ENCODE measurements around the gene FTSJ1.
"Not testable (repeated sequence)": the region's sequence is repeated elsewhere in the genome, so short reads cannot be mapped to it uniquely, and the experiment has no call there.

The FTSJ1 gene

DNA sequence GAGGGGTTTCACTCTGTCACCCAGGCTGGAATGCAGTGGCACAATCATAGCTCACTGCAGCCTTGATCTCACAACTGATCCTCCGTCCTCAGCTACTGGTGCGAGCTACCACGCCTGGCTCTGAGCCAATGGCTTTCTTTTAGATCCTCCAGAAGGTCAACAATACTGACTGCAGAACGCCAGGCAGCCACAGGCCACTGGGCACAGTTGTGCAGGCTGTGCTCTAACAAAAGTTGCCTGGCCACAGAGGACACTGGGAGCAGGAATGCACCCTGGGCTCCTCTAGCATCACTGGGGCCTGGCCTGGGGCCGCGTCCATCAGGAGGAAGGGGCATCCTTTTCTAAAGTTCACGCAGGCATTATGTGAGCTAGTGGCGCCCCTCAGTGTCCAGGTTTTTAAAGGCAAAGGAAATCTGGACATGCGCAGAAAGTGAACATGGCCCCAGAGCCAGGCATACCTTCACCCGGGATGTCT is 17.9 kb downstream of the FTSJ1 start:
- DNase-seq (ENCODE audit: low read depth in 1 of 2, low spot score in 1 of 2): no peak

DNA sequence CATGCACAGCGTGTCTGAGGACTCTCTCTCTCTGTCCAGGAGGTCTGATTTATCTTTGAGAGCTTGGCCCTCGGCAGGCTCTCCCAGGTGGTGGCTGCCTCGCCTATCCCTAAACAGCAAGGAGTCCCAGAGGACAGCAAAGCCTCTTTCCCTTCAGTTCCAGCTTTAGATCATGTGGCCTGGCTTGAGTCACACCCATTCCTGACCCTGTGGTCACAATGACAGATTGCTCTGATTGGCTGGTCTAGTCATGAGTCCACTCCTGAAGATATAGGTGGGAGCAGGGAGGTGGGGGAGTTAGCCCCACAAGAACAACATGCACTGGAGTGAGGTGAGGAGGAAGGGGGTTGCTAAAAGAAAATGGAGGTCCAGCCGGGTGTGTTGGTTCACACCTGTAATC is 20.7 kb downstream of the FTSJ1 start:
- DNase-seq (ENCODE audit: low read depth in 1 of 2, low spot score in 1 of 2): no peak

DNA sequence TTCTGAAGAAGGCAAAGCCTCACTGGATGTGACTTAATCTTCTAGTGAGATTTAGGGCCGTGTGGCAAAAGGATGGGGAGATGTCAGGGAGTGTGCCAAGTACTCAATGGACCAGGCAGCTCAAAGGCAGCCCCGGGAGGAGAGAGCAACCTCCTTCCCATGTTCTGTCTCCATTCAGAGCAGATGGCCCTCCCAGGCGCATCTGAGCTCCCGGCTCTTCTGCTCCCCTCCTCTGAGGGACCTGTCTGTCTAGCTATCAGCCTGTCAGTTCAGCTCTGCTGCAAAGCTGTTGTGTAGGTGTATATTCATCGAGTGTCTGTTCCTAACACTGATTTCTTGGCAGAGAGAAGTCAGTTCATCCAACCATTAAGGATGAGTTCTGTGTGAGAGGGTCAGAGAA is 21.9 kb downstream of the FTSJ1 start:
- no peak for DNase-seq (ENCODE audit: low read depth in 1 of 2, low spot score in 1 of 2)

DNA sequence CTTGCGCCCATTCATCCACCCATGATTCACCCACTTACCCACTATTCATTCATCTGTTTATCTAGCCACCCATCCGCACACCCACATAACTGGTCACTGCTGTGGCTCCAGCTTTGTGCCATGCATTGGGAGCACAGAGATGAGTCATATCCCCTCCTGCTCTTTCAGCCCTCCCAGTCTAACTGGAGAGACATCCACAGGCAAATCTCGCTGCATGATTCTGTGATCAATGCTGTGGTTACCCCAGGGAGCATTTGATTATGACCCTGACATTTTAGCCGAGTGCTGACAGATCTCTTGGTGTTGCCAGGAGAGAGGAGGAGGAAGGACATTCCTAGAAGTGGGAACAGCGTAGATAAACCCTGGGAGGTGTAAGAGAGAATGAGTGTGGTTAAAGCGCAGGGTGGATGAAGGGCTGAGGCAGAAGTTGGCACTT is 22.4 kb downstream of the FTSJ1 start:
- no peak for DNase-seq (ENCODE audit: low read depth in 1 of 2, low spot score in 1 of 2)

DNA sequence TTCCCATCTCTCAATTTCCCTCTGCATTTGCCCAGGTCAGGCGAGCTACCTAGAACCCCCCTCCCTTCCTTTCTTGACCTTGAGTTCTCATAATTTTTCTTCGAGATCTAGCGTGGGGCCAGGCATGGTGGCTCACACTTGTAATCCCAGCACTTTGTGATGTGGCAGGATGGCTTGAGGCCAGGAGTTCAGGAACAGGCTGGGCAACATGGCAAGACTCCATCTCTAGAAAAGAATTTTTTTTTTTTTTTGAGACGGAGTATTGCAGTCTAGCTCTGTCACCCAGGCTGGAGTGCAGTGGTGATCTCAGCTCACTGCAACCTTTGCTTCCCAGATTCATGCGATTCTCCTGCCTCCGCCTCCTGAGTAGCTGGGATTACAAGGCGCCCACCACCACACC is 28.3 kb downstream of the FTSJ1 start:
- no peak for DNase-seq (ENCODE audit: low read depth in 1 of 2, low spot score in 1 of 2)

DNA sequence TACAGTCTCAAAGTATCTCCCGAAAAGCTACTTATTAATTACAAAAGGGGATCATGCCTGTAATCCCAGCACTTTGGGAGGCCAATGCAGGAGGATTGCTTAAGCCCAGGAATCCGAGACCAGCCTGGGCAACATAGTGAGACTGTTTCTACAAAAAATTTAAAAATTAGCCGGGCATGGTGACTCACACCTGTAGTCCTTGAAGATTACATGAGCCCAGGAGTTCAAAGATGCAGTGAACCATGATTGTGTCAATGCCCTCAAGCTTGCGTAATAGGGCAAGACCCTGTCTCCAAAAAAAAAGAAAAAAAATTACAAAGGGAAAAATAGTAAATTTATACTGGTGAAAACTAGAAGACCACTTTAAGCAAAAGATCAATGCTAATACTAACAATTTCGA is 29.5 kb downstream of the FTSJ1 start:
- DNase-seq (ENCODE audit: low read depth in 1 of 2, low spot score in 1 of 2): no peak

DNA sequence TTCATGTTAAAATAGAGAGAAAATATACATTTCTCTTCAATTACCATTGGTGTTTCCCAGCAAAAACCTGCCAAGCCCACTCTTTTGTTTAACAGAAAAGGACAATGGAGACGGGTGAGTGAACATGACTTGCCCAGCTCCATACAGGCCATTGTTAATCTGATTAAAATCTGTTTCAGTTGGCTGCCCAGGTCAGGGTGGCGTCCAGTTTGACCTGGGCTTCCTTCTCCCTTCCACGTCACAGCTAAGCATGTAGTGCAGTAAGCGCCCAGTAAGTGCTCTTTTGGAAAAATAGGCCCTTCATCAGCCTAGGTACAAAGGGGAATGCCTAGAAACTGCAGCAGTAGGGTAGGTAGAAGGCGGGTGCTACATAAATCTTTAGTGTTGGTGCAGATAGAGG is 31.2 kb downstream of the FTSJ1 start:
- no peak for DNase-seq (ENCODE audit: low read depth in 1 of 2, low spot score in 1 of 2)

DNA sequence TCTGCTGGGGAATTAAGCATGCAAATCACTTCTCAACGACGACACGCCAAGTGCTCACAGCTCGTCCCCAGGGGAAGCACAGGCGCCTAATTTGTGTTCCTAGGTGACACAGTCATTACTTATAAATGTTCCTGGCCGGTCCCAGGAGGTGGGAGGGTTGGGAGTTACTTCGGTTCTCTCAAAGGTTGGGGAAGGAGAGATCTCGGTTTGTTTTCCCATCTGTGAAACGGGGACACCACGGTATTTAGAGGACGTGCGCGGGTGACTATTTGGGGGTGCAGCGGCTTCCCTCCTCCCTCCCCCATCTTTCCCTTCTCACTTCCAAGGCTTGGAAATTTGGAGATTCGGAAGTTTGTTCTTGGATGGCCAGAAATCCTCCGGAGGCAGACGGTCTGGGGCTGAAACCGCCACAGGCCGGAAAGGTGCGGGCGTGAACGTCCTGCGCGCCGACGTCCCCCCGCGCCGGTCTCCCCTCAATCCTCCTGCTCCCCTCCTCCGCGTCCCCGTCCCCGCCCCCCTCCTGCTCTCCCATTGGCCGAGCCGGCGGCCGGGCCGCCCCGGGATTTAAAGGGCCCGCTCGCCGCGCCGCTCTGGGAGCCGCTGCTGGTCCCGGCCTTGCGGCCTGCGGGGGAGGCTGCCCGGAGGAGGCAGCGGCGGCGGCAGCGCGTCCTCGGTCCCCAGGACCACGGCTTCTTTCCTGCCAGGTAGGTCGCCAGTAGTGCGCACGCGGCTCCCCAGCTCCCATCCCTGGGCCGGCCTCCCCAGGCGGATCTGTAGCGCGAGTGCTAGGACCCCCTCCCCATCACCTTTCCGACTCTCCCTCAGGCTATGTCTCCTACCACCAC is 32.6 kb downstream of the FTSJ1 start, which contains the start of gene PORCN:
TSS of gene PORCN (plus strand) at position 593 of the 845 bp plus-strand sequence. CDS start 829 bp downstream, outside the sequence.
- peak; percentile 54 to 70 for DNase-seq (ENCODE audit: low read depth in 1 of 2, low spot score in 1 of 2)

DNA sequence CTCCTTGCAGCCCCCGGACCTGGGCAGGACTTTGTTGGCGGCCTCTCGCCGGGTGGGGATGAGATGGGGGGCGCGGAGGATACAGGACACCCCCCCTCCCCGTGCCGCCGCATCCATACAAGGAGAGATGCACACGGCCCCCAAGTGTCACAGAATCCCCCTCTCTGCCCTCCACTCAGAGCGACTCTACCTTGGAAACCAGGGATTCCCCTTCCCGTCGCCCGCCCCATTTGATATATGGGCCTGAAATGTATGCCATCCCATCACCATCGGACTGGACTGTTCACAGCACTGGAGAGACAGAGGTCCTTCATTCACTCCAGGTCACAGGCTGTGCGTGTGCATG is 33.2 kb downstream of the FTSJ1 start:
- DNase-seq (ENCODE audit: low read depth in 1 of 2, low spot score in 1 of 2): no peak

DNA sequence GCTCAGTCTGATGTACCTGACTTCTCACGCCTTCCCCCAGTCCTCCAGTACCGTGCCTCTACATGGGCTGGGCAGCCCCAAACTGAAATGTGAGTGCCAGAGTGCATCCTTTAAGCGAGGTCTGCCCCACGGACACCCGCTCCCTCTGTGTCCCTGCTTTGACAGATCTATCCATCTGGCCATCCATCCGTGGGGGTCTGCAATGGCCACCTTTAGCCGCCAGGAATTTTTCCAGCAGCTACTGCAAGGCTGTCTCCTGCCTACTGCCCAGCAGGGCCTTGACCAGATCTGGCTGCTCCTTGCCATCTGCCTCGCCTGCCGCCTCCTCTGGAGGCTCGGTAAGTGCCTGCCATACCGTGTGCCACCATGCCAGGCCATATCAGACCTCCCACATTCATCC is 33.6 kb downstream of the FTSJ1 start:
- no peak for DNase-seq (ENCODE audit: low read depth in 1 of 2, low spot score in 1 of 2)

DNA sequence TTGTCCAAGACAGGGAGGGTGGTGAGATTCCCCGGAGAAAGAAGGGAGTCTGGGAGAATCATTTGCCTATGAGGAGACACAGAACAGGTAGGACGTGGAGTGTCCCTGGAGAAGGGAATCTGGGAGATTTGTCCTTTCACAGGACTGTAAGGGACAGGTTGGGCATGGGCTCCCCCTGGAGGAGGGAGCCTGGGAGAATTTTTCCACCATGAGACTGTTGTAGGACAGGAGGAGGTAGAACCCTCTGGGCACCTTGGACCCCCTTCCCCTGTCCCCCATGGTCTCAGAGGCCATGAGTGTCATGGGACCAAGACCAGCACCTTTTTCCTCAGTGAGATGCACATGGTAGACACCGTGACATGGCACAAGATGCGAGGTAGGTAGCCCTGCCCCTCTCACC is 35.6 kb downstream of the FTSJ1 start:
- DNase-seq (ENCODE audit: low read depth in 1 of 2, low spot score in 1 of 2): no peak

DNA sequence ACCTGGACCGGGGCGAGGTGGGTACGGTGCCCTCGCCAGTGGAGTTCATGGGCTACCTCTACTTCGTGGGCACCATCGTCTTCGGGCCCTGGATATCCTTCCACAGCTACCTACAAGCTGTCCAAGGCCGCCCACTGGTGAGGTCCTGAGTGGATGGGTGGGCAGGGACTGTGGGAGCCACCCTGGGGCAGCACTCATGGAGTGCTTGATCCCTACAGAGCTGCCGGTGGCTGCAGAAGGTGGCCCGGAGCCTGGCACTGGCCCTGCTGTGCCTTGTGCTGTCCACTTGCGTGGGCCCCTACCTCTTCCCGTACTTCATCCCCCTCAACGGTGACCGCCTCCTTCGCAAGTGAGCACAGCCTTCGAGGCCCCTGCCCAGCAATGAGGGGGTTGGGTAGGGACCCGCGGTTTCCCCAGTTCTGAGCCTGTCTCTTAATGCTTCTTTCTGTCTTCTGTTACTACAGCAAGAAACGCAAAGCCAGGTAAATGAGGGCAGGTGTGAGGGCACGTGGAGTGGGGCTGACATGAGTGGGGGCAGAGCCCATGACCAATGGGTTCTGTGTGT is 36.5 kb downstream of the FTSJ1 start:
- no peak for DNase-seq (ENCODE audit: low read depth in 1 of 2, low spot score in 1 of 2)

DNA sequence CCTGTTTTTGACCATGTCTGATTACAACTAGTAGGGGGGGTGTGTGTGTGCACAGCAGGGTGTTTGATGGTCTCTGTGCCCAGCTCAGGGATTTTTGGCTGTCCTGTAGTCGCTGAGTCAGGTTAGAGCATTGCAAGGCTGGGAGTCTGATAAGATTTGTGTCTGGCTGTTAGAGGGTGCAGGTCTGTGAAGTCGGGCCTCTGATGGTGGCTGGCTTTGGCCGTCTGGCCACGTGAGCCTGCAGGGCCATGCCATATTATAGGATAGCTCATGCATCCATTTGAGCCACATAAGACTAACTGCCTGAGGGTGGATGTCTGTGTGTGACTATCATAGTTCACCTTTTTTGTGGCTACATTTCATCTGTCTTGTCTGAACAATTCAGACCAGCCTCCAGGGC is 37.7 kb downstream of the FTSJ1 start:
- no peak for DNase-seq (ENCODE audit: low read depth in 1 of 2, low spot score in 1 of 2)

DNA sequence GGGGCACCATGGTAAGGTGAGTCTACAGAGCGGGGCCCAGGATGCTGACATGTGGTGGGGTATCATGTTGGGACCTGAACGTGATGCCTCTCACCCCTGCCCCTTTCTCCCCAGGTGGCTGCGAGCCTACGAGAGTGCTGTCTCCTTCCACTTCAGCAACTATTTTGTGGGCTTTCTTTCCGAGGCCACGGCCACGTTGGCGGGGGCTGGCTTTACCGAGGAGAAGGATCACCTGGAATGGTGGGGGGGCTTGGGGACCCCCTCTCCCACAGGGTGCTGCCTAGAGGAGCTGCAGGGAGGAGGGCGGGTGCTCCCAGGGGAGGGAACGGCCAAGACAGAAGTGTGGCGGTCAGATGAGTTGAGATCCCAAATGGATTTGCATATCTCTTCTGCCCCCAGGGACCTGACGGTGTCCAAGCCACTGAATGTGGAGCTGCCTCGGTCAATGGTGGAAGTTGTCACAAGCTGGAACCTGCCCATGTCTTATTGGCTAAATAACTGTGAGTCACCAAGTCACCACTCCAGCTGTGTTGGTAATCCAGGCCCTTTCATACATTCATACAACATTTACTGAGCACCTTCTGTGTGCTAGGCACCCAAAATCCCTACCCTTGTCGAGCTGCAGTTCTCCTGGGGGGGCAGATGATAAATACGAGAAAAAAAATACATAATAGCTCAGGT is 38.3 kb downstream of the FTSJ1 start:
- DNase-seq (ENCODE audit: low read depth in 1 of 2, low spot score in 1 of 2): no peak

DNA sequence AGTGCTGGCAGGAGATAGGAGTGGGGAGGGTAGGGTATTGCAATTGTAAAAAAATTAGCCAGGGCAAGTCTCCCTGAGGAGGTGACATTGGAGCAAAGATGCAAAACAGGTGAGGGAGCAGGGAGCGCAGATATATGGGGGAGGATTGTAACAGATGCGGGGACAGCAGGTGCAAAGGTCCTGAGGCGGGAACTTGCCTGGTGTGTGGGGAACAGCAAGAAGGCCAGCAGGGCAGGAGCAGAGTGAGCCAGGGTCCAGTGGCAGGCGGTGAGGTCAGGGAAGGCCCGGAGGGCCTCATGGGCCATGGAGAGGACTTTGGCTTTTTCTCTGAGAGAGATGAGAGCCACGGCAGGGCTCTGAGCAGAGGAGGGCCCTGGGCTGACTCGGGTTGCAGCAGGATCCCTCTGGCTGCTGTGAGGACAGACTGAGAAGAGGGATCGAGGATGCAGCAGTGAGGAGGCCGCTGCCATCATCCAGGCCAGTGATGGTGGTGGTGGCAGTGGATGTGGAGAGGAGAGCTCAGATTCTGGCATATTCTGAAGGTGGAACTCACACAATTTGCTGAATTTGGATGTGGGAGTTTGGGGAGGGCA is 39.0 kb downstream of the FTSJ1 start:
- no peak for DNase-seq (ENCODE audit: low read depth in 1 of 2, low spot score in 1 of 2)

DNA sequence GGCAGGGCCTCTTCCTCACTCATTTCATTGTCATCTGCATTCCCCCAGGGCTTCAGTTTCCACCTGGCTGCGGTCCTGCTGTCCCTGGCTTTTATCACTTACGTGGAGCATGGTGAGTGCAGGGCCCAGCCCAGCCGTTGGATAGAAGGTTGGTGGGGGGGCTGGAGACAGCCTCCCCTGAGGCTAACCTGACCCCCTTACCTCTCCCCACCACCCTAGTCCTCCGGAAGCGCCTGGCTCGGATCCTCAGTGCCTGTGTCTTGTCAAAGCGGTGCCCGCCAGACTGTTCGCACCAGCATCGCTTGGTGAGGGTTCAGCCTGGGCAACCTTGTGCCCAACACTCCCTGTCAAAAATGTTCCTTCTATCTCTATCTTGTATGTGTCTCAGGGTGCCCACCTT is 39.8 kb downstream of the FTSJ1 start:
- no peak for DNase-seq (ENCODE audit: low read depth in 1 of 2, low spot score in 1 of 2)

DNA sequence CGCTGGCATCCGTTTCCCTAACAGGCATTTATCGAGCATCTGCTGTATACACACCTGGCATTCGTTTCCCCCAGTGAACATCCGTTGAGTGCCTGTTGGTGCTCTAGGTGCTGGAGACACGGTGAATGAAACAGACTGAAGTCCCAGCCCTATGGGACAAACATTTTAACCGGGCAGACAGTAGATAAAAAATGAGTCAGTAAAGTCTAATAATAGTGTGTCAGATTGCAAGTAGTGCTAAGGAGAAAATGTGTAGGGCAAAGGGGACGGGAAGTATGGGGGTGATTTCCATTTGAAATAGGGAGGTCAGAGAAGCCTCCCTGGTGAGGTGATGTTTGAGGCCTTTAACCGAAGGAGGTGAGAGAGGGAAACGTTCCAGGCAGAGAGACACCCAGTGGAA is 40.3 kb downstream of the FTSJ1 start:
- no peak for DNase-seq (ENCODE audit: low read depth in 1 of 2, low spot score in 1 of 2)

DNA sequence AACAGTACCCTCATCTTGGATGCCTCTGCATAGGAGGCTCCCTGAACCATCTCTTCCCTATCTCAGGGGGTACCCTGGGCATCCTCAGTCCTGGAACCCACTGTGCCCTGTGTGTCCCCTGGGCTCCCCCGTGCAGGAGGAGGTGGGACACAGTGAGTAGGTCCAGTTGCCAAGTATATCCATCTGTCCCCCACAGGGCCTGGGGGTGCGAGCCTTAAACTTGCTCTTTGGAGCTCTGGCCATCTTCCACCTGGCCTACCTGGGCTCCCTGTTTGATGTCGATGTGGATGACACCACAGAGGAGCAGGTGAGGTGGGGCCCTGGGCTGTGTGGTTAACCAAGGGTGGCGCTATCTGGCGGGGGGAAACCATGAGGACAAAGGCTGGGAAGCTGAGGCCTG is 41.0 kb downstream of the FTSJ1 start:
- no peak for DNase-seq (ENCODE audit: low read depth in 1 of 2, low spot score in 1 of 2)

DNA sequence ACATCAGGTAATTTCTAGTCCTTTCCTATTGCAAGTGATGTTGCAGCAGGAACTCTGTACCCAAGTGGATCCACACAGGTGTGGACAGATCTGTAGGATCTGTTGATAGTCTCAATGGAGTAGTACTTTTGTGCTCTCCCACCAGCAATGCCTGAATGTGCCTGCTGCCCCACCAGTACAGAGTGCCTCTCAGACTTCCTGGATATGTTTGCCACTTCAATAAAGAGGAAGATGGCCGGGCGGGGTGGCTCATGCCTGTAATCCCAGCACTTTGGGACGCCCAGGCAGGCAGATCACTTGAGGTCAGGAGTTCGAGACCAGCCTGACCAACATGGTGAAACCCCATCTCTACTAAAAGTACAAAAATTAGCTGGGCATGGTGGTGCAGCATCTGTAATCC is 43.5 kb downstream of the FTSJ1 start:
- not testable (repeated sequence) for DNase-seq (ENCODE audit: low read depth in 1 of 2, low spot score in 1 of 2)

DNA sequence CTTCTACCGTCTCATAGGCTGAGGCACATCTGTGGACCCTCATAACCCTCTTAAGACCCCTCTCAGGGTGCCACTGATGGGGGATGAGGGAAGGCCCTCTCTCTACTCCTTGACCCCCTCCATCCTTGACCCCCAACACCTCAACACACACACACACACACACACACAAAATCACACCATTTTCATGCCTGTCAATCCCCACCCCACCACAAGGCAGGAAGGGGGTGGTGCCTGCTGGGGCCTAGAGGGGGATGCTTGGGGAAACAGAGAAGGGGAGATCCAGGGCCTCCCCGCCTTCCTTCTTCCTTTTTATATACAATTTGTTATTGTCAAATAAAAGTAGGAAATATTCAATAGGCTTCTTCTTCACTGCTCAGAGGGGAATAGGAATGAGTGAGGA is 44.5 kb downstream of the FTSJ1 start:
- DNase-seq (ENCODE audit: low read depth in 1 of 2, low spot score in 1 of 2): no peak

DNA sequence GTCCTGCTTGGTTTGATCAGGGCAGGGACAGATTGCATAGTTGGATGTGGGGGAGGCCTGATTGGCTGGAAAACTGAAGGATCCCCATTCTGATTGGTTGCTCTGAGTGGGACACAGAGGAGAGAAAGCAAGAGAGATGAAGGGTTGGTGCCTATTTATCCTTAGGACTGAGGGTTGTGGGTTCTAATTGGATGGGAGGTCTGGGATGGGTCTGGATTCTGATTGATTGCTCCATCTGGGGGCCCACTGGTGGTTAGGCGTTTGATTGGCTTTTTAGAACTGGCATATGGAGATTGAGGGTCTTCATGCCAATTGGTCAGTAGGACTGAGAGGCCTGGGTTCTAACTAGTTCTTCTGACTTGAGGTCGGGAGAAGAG is 45.0 kb downstream of the FTSJ1 start:
- DNase-seq (ENCODE audit: low read depth in 1 of 2, low spot score in 1 of 2): no peak
